ENCODE data around the gene POLR3K. TPM values are rescaled to one million over a fixed set of nuclear protein-coding genes. Genes with fewer than 3 reads are reported as not detected.

Gene POLR3K
- total RNA-seq, 1 experiment from 2014 or later = 30.2 TPM

DNA sequence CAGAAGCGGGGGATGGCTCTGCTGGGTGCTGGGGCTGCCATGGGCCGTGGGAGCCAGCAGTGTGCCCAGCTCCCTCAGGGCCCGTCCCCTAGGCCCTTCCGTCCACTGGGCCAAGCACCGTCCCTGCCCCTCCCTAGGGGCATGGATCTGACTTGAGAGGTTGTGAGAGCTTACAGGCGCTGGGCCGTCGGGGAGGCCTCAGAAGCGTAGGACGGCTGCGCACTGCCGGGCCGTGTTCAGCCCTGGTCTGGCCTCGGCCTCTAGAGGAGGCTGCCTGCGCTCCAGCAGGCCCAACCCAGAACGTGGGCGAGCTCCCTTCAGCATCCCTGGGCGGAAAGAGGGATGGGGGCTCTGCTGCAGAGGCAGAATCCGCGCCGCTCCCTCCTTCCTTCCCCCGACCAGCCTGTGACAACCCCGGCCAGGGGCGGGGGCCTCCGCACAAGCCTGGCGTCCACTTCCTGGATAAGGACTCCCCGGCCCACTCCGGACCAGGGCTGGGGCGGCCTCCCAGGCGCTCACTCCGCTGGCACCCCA lies 23.9 kb upstream of the POLR3K start:
- intact Hi-C loops (cut with micrococcal nuclease) = no loop called here
- TSS peak; percentile 59 for BruUV-seq (replicated peaks)

DNA sequence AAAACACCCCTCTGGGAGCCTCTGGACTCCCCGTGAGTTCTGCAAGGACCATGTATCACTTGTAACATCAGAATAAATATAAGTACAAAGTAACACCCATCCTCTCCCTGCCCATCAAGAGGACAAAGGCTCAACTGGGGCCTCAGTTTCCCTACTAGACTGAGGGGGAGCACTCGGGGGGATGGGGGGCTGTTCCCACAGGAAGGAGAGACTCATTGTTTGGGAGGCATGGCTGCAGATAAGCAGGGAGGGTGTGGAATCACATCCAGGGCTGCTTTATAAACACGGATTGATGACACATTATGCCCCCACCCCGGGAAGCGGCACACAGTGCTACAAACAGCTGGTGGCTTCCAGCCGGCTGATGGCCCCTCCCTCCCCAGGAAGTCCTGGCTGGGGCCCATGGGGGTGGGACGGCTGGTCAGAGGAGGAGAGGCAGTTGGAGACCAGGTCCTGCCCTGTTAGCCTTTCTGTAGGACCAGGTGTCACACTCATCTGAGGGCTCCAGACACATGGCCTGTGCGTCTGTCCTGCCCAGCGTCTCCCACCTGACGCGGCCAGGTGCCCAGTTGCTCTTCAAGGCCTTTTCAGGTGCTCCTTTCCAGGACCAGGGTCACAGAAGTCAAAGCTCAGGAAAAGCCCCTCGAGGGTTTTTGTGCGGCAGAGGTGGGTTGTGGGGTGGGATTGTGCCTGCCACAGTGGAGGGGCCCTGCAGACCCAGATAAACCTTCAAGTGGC lies 23.3 kb upstream of the POLR3K start:
- Histone ChIP-seq H3K9me3 (ENCODE audit: low read length) (no peaks in the 10 kb centered on the region), H3F3A (ENCODE audit: low read length, unreplicated experiment) (no peaks in the 10 kb centered on the region), H3K4me2 (ENCODE audit: low read length) (peak overlapping the region; percentile 87), H3K4me1 (ENCODE audit: insufficient read depth, low read length) (peaks cover 30% of the 10 kb centered on the region), H3K36me3 (ENCODE audit: low read depth, low read length) (no peaks in the 10 kb centered on the region), H4K20me1 (ENCODE audit: low read length) (no peaks in the 10 kb centered on the region), H3K9ac (ENCODE audit: low read length) (peak overlapping the region; percentile 86), H3K4me3 (ENCODE audit: low read length) (peak overlapping the region; percentile 84; the same call in 1 of the 2 replicates), H3K9me2 (replicated peaks; ENCODE audit: low read length) (no peaks in the 10 kb centered on the region), H3K27me3 (ENCODE audit: low read length) (no peaks in the 10 kb centered on the region), H3K27ac (ENCODE audit: low read length) (peak overlapping the region; percentile 54), H2AFZ (ENCODE audit: low read length) (peak overlapping the region; percentile 78; the same call in 1 of the 2 replicates), H3K79me2 (ENCODE audit: low read length) (peaks cover 10% of the 10 kb centered on the region)
- TSS peak; percentile 21 for BruUV-seq (replicated peaks)
- TF ChIP-seq, protein P1, sequence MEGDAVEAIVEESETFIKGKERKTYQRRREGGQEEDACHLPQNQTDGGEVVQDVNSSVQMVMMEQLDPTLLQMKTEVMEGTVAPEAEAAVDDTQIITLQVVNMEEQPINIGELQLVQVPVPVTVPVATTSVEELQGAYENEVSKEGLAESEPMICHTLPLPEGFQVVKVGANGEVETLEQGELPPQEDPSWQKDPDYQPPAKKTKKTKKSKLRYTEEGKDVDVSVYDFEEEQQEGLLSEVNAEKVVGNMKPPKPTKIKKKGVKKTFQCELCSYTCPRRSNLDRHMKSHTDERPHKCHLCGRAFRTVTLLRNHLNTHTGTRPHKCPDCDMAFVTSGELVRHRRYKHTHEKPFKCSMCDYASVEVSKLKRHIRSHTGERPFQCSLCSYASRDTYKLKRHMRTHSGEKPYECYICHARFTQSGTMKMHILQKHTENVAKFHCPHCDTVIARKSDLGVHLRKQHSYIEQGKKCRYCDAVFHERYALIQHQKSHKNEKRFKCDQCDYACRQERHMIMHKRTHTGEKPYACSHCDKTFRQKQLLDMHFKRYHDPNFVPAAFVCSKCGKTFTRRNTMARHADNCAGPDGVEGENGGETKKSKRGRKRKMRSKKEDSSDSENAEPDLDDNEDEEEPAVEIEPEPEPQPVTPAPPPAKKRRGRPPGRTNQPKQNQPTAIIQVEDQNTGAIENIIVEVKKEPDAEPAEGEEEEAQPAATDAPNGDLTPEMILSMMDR (conservative IDR thresholded peaks at IDR 0.05; ENCODE audit: low read depth, low read length) = no peak
- TF ChIP-seq EZH2phosphoT487 (IDR thresholded peaks at IDR 0.05; ENCODE audit: borderline replicate concordance, low read length) (no peak), EZH2 (IDR thresholded peaks at IDR 0.05; ENCODE audit: low read length, unreplicated experiment) (no peak)
- ChIA-PET CTCF (no interaction called here), POLR2A (ENCODE audit: unreplicated experiment) (no interaction called here)
- peak; percentile 45 for ATAC-seq
- DNase-seq = peak; percentile 74
- intact Hi-C loops (cut with micrococcal nuclease) = no loop called here

More for the DNA sequence above, 23.9 kb upstream of the POLR3K start:
- Histone ChIP-seq H3K4me3 (ENCODE audit: low read length) (peak overlapping the region; percentile 84), H3F3A (ENCODE audit: low read length, unreplicated experiment) (no peaks in the 10 kb centered on the region), H4K20me1 (ENCODE audit: low read length) (no peaks in the 10 kb centered on the region), H3K9me2 (replicated peaks; ENCODE audit: low read length) (no peaks in the 10 kb centered on the region), H2AFZ (ENCODE audit: low read length) (peak overlapping the region; percentile 78), H3K9ac (ENCODE audit: low read length) (peak overlapping the region; percentile 86), H3K4me2 (ENCODE audit: low read length) (peak overlapping the region; percentile 87), H3K4me1 (ENCODE audit: insufficient read depth, low read length) (peaks cover 30% of the 10 kb centered on the region), H3K9me3 (ENCODE audit: low read length) (no peaks in the 10 kb centered on the region), H3K79me2 (ENCODE audit: low read length) (peaks cover 10% of the 10 kb centered on the region), H3K27me3 (ENCODE audit: low read length) (no peaks in the 10 kb centered on the region), H3K36me3 (ENCODE audit: low read depth, low read length) (no peaks in the 10 kb centered on the region), H3K27ac (ENCODE audit: low read length) (peak overlapping the region; percentile 54)
- ATAC-seq = peak; percentile 29
- TF ChIP-seq EZH2phosphoT487 (IDR thresholded peaks at IDR 0.05; ENCODE audit: borderline replicate concordance, low read length) (no peak), EZH2 (IDR thresholded peaks at IDR 0.05; ENCODE audit: low read length, unreplicated experiment) (no peak)
- TF ChIP-seq, protein P1 (conservative IDR thresholded peaks at IDR 0.05; ENCODE audit: low read depth, low read length) = no peak
- CTCF ChIA-PET = no interaction called here
- POLR2A ChIA-PET (ENCODE audit: unreplicated experiment) = no interaction called here
- peak; percentile 26 for DNase-seq

All from PC-3 (cell line).